HepG2 (cell line): ENCODE data around the gene NME7. TPM values are rescaled to one million over a fixed set of nuclear protein-coding genes. Genes with fewer than 3 reads are reported as not detected.
A peak's percentile ranks its signal among the peaks of the same experiment; 100 is the strongest.

ENCODE experiments used
- ARNT2 ChIP-seq: sonication (generic); formaldehyde crosslinking; IDR thresholded peaks from 2 replicates; pipeline ENCODE4 v1.8.0; 2022; ENCODE audit warnings: mild to moderate bottlenecking, low read depth, missing genetic modification reagents, moderate library complexity
- ATF7 ChIP-seq, 2 experiments: fragments of 450-650 bp in 1 of 2; sonication (generic) in 1 of 2; formaldehyde crosslinking in 1 of 2; IDR thresholded peaks; 2 replicates each; pipeline versions ENCODE4 v1.4.0 to v1.6.1; 2016 to 2020; ENCODE audit warnings: antibody characterized with exemption in 1 of 2, mild to moderate bottlenecking in 1 of 2, missing genetic modification reagents in 1 of 2
- BHLHE40 ChIP-seq: IDR thresholded peaks from 2 replicates; pipeline ENCODE4 v1.6.1; 2011; ENCODE audit warnings: low read length, improper control_type of control experiment
- BRD4 ChIP-seq: sonication (generic); formaldehyde crosslinking; IDR thresholded peaks from 2 replicates; pipeline ENCODE4 v1.4.0; 2020; ENCODE audit warnings: missing genetic modification reagents
- CHCHD3 ChIP-seq: sonication (generic); formaldehyde crosslinking; IDR thresholded peaks from 2 replicates; pipeline ENCODE4 v1.8.0; 2022; ENCODE audit warnings: mild to moderate bottlenecking, missing genetic modification reagents, moderate library complexity
- ELF1 ChIP-seq: sonication (generic); formaldehyde crosslinking; IDR thresholded peaks from 2 replicates; pipeline ENCODE4 v1.4.0; 2020; ENCODE audit warnings: missing genetic modification reagents
- FOXM1 ChIP-seq: sonication (generic); formaldehyde crosslinking; IDR thresholded peaks from 2 replicates; pipeline ENCODE4 v1.5.0; 2020; ENCODE audit warnings: missing genetic modification reagents
- GLI4 ChIP-seq: sonication (generic); formaldehyde crosslinking; IDR thresholded peaks from 2 replicates; pipeline ENCODE4 v1.5.1; 2020; ENCODE audit warnings: missing genetic modification reagents, mild to moderate bottlenecking, moderate library complexity, borderline replicate concordance
- GPN1 ChIP-seq: sonication (generic); formaldehyde crosslinking; IDR thresholded peaks from 2 replicates; pipeline ENCODE4 v1.5.1; 2020; ENCODE audit warnings: missing genetic modification reagents, borderline replicate concordance
- HDAC6 ChIP-seq: fragments of 200-600 bp; sonication (generic); IDR thresholded peaks from 2 replicates; pipeline ENCODE4 v1.7.0; 2017; ENCODE audit warnings: mild to moderate bottlenecking, antibody characterized with exemption, low read length, low read depth
- NFATC3 ChIP-seq: sonication (generic); formaldehyde crosslinking; IDR thresholded peaks from 2 replicates; pipeline ENCODE4 v1.5.1; 2020; ENCODE audit warnings: mild to moderate bottlenecking, missing genetic modification reagents
- NPAS2 ChIP-seq: sonication (generic); formaldehyde crosslinking; IDR thresholded peaks from 2 replicates; pipeline ENCODE4 v1.8.0; 2022; ENCODE audit warnings: mild to moderate bottlenecking, missing genetic modification reagents, borderline replicate concordance
- RFX1 ChIP-seq: fragments of 450-650 bp; IDR thresholded peaks from 2 replicates; pipeline ENCODE4 v1.6.1; 2017
- SIX1 ChIP-seq: sonication (generic); formaldehyde crosslinking; IDR thresholded peaks from 2 replicates; pipeline ENCODE4 v1.4.0; 2020; ENCODE audit warnings: missing genetic modification reagents, borderline replicate concordance
- STAG1 ChIP-seq: sonication (generic); formaldehyde crosslinking; IDR thresholded peaks from 2 replicates; pipeline ENCODE4 v1.4.0; 2020; ENCODE audit warnings: missing genetic modification reagents
- SUZ12 ChIP-seq: fragments of 150-350 bp; IDR thresholded peaks from 2 replicates; pipeline ENCODE4 v1.6.1; 2014; ENCODE audit warnings: low read depth, low read length
- U2AF2 ChIP-seq: fragments of 200-400 bp; formaldehyde crosslinking; IDR thresholded peaks from 2 replicates; pipeline ENCODE4 v1.6.1; 2017; ENCODE audit warnings: low read depth, mild to moderate bottlenecking, low read length
- ZFAT ChIP-seq: sonication (generic); formaldehyde crosslinking; conservative IDR thresholded peaks from 2 replicates; pipeline ENCODE4 v1.8.1; 2023; ENCODE audit warnings: missing genetic modification reagents, inconsistent platforms
- ZMYM2 ChIP-seq: sonication (generic); formaldehyde crosslinking; IDR thresholded peaks from 2 replicates; pipeline ENCODE4 v1.8.0; 2022; ENCODE audit warnings: mild to moderate bottlenecking, missing genetic modification reagents
- ZNF251 ChIP-seq: sonication (generic); formaldehyde crosslinking; IDR thresholded peaks from 2 replicates; pipeline ENCODE4 v1.9.0; 2021; ENCODE audit warnings: mild to moderate bottlenecking, missing genetic modification reagents
- ZNF296 ChIP-seq: sonication (generic); formaldehyde crosslinking; conservative IDR thresholded peaks from 2 replicates; pipeline ENCODE4 v1.5.0; 2020; ENCODE audit warnings: mild to moderate bottlenecking, missing genetic modification reagents
- ZNF441 ChIP-seq: sonication (generic); formaldehyde crosslinking; IDR thresholded peaks from 2 replicates; pipeline ENCODE4 v1.7.0; 2021; ENCODE audit warnings: missing genetic modification reagents, borderline replicate concordance
- ZNF572 ChIP-seq: sonication (generic); formaldehyde crosslinking; IDR thresholded peaks from 2 replicates; pipeline ENCODE4 v1.5.1; 2020; ENCODE audit warnings: mild to moderate bottlenecking, missing genetic modification reagents
- polyA plus RNA-seq, 8 experiments: library from polyadenylated mRNA; depleted of rRNA in 3 of 8; stranded (reverse) in 7 of 8; unstranded in 1 of 8; fragments of >200 nt; fragmentation: Illumina TruSeq in 4 of 8; extraction: Trizol in 4 of 8; gene quantifications; 2 replicates each; pipeline versions ENCODE4 v1.2.1 to v1.2.3, GENCODE V29; 2011 to 2016; ENCODE audit warnings: low read depth in 4 of 8, missing spikeins in 1 of 8, mixed read lengths in 1 of 8; ENCODE audit not compliant: insufficient read depth in 1 of 8
- total RNA-seq, 5 experiments: library from RNA; depleted of rRNA; stranded (reverse); fragments of >200 nt; fragmentation: Illumina TruSeq; extraction: Trizol; gene quantifications; 2 replicates each; pipeline ENCODE4 v1.2.3, GENCODE V29; 2016; ENCODE audit warnings: low read depth in 1 of 5
- TF ChIP-seq, protein P1 (sequence below): sonication (generic); formaldehyde crosslinking; IDR thresholded peaks from 2 replicates; pipeline ENCODE4 v1.9.0; 2021; ENCODE audit warnings: missing genetic modification reagents, borderline replicate concordance
- TF ChIP-seq, protein P2 (sequence below): fragments of 450-650 bp; IDR thresholded peaks from 2 replicates; pipeline ENCODE4 v1.6.1; 2017; ENCODE audit warnings: mild to moderate bottlenecking
- TF ChIP-seq, protein P3 (sequence below): sonication (generic); formaldehyde crosslinking; conservative IDR thresholded peaks from 2 replicates; pipeline ENCODE4 v1.4.0; 2020; ENCODE audit warnings: missing genetic modification reagents

Gene NME7
- total and polyA plus RNA-seq, 2 of the 13 experiments (the other 11 are each of a cell fraction or from before 2014, with no cell fraction given) = 9.4 to 22.5 TPM

DNA sequence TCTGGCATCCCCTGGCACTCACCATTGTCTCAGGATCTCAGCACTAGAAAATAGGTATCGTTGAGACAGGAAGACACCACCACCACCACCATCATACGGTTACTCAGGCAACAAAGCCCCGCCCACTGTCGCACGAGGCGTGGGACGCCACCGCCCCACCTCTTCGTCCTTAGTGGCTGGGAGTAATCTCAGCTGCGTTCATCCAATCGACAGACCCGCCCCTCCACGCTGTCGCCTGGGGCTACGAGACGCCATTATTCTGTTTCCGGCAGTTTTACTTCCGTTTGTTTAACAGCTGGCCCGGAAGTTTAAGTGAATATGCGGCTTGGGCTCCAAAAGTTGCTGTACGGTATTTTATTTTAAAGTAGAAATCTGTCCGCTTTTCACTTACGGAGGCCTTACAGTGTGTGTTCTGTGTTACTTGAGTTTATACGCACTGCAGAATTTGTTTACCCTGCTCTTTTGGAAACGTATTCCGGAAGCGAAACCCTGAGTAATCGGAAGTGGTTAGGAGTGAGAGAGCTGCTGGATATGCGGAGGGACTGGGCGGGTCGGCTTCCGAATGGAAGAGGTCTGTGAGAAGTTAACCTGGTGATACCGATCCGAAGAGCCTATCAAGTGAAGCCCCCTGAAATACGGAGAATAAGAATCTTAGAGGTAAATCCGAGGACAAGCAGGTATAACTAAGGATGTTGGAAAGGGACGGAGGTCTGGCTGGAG is at the start of gene NME7, which contains the start of gene BLZF1 (continued):
- TF ChIP-seq ATF7 (IDR thresholded peaks at IDR 0.05) = no peak
- no peak for TF ChIP-seq ATF7 (CRISPR knock-in tag; IDR thresholded peaks at IDR 0.05)
- no peak for TF ChIP-seq NPAS2 (CRISPR knock-in tag)
- no peak for TF ChIP-seq ZFAT
- no peak for TF ChIP-seq ZNF572 (CRISPR knock-in tag)
- TF ChIP-seq ARNT2 (CRISPR knock-in tag) = no peak; the same call in 1 of the 2 replicates
- TF ChIP-seq, protein P1, sequence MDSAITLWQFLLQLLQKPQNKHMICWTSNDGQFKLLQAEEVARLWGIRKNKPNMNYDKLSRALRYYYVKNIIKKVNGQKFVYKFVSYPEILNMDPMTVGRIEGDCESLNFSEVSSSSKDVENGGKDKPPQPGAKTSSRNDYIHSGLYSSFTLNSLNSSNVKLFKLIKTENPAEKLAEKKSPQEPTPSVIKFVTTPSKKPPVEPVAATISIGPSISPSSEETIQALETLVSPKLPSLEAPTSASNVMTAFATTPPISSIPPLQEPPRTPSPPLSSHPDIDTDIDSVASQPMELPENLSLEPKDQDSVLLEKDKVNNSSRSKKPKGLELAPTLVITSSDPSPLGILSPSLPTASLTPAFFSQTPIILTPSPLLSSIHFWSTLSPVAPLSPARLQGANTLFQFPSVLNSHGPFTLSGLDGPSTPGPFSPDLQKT (CRISPR knock-in tag) = no peak
- no peak for TF ChIP-seq CHCHD3 (CRISPR knock-in tag)
- no peak for TF ChIP-seq GPN1 (CRISPR knock-in tag)
- no peak for TF ChIP-seq U2AF2
- TF ChIP-seq GLI4 (CRISPR knock-in tag) = no peak
- TF ChIP-seq ZNF441 (CRISPR knock-in tag) = no peak
- TF ChIP-seq, protein P2, sequence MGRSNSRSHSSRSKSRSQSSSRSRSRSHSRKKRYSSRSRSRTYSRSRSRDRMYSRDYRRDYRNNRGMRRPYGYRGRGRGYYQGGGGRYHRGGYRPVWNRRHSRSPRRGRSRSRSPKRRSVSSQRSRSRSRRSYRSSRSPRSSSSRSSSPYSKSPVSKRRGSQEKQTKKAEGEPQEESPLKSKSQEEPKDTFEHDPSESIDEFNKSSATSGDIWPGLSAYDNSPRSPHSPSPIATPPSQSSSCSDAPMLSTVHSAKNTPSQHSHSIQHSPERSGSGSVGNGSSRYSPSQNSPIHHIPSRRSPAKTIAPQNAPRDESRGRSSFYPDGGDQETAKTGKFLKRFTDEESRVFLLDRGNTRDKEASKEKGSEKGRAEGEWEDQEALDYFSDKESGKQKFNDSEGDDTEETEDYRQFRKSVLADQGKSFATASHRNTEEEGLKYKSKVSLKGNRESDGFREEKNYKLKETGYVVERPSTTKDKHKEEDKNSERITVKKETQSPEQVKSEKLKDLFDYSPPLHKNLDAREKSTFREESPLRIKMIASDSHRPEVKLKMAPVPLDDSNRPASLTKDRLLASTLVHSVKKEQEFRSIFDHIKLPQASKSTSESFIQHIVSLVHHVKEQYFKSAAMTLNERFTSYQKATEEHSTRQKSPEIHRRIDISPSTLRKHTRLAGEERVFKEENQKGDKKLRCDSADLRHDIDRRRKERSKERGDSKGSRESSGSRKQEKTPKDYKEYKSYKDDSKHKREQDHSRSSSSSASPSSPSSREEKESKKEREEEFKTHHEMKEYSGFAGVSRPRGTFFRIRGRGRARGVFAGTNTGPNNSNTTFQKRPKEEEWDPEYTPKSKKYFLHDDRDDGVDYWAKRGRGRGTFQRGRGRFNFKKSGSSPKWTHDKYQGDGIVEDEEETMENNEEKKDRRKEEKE = no peak
- 0 out of 2 replicates have a peak, but pooled peaks have one; percentile 7 for TF ChIP-seq STAG1 (CRISPR knock-in tag)
- no peak for TF ChIP-seq HDAC6
- TF ChIP-seq ELF1 (CRISPR knock-in tag) = peak; percentile 84
- no peak for TF ChIP-seq ZNF251
- TF ChIP-seq BHLHE40 = 0 out of 2 replicates have a peak, but pooled peaks have one; percentile 42
- TF ChIP-seq SUZ12 = no peak
- TF ChIP-seq FOXM1 (CRISPR knock-in tag) = no peak
- no peak for TF ChIP-seq SIX1 (CRISPR knock-in tag)
- TF ChIP-seq NFATC3 = no peak
- TF ChIP-seq, protein P3, sequence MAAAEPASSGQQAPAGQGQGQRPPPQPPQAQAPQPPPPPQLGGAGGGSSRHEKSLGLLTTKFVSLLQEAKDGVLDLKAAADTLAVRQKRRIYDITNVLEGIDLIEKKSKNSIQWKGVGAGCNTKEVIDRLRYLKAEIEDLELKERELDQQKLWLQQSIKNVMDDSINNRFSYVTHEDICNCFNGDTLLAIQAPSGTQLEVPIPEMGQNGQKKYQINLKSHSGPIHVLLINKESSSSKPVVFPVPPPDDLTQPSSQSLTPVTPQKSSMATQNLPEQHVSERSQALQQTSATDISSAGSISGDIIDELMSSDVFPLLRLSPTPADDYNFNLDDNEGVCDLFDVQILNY = no peak
- peak; percentile 95 for TF ChIP-seq RFX1
- TF ChIP-seq ZMYM2 = no peak
- no peak for TF ChIP-seq ZNF296 (CRISPR knock-in tag)
- TF ChIP-seq BRD4 (CRISPR knock-in tag) = 0 out of 2 replicates have a peak, but pooled peaks have one; percentile 32
